Smooth muscle cell of the brain vasculature (primary cell): Measurements from ENCODE around the gene TMEM72.

Experiments
- DNase-seq: peaks from one replicate; pipeline ENCODE4 v3.0.0-alpha.2; 2012; ENCODE audit warnings: low read depth, low spot score

The TMEM72 gene

GRCh38 chr10:44979281-44980191, 68.4 kb downstream of the TMEM72 start:
- no peak for DNase-seq

- no peak for DNase-seq
These were observed 69.4 kb downstream of the TMEM72 start for GRCh38 chr10:44980309-44981171.

- DNase-seq, result no peak
These were observed 70.3 kb downstream of the TMEM72 start for GRCh38 chr10:44981172-44982113.

GRCh38 chr10:44982114-44982460, 71.0 kb downstream of the TMEM72 start:
- DNase-seq, result no peak

GRCh38 chr10:44982496-44982895, 71.4 kb downstream of the TMEM72 start:
- no peak for DNase-seq

- no peak for DNase-seq
These were observed 72.1 kb downstream of the TMEM72 start for GRCh38 chr10:44983066-44983894.

GRCh38 chr10:44983895-44984278, 72.8 kb downstream of the TMEM72 start:
- no peak for DNase-seq

- no peak for DNase-seq
These were observed 73.5 kb downstream of the TMEM72 start for GRCh38 chr10:44984671-44985101.

- no peak for DNase-seq
These were observed 74.1 kb downstream of the TMEM72 start for GRCh38 chr10:44985175-44985681.

GRCh38 chr10:44986179-44986578, 75.0 kb downstream of the TMEM72 start:
- DNase-seq, result no peak
